G401 (cell line): ENCODE results near the gene CAMSAP3. TPM values are rescaled to one million over a fixed set of nuclear protein-coding genes. Genes with fewer than 3 reads are reported as not detected.

Experiments
- DNase-seq: peaks from one replicate; pipeline ENCODE4 v3.0.0-alpha.2; 2015; ENCODE audit warnings: low spot score
- in situ Hi-C: cut with HindIII; loops from 2 replicates; pipeline ENCODE4 v1.10.0; 2016; ENCODE audit warnings: low sequenced_read_pairs, mixed read lengths
- total RNA-seq: library from RNA; depleted of rRNA; stranded (reverse); fragments of >200 nt; shearing (Covaris generic); gene quantifications from 2 replicates; pipeline ENCODE4 v1.2.3, GENCODE V29; 2014; rRNA removed

The CAMSAP3 gene, protein sequence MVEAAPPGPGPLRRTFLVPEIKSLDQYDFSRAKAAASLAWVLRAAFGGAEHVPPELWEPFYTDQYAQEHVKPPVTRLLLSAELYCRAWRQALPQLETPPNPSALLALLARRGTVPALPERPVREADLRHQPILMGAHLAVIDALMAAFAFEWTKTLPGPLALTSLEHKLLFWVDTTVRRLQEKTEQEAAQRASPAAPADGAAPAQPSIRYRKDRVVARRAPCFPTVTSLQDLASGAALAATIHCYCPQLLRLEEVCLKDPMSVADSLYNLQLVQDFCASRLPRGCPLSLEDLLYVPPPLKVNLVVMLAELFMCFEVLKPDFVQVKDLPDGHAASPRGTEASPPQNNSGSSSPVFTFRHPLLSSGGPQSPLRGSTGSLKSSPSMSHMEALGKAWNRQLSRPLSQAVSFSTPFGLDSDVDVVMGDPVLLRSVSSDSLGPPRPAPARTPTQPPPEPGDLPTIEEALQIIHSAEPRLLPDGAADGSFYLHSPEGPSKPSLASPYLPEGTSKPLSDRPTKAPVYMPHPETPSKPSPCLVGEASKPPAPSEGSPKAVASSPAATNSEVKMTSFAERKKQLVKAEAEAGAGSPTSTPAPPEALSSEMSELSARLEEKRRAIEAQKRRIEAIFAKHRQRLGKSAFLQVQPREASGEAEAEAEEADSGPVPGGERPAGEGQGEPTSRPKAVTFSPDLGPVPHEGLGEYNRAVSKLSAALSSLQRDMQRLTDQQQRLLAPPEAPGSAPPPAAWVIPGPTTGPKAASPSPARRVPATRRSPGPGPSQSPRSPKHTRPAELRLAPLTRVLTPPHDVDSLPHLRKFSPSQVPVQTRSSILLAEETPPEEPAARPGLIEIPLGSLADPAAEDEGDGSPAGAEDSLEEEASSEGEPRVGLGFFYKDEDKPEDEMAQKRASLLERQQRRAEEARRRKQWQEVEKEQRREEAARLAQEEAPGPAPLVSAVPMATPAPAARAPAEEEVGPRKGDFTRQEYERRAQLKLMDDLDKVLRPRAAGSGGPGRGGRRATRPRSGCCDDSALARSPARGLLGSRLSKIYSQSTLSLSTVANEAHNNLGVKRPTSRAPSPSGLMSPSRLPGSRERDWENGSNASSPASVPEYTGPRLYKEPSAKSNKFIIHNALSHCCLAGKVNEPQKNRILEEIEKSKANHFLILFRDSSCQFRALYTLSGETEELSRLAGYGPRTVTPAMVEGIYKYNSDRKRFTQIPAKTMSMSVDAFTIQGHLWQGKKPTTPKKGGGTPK
- 3.3 and 4.8 TPM in 2 replicates for total RNA-seq

DNA sequence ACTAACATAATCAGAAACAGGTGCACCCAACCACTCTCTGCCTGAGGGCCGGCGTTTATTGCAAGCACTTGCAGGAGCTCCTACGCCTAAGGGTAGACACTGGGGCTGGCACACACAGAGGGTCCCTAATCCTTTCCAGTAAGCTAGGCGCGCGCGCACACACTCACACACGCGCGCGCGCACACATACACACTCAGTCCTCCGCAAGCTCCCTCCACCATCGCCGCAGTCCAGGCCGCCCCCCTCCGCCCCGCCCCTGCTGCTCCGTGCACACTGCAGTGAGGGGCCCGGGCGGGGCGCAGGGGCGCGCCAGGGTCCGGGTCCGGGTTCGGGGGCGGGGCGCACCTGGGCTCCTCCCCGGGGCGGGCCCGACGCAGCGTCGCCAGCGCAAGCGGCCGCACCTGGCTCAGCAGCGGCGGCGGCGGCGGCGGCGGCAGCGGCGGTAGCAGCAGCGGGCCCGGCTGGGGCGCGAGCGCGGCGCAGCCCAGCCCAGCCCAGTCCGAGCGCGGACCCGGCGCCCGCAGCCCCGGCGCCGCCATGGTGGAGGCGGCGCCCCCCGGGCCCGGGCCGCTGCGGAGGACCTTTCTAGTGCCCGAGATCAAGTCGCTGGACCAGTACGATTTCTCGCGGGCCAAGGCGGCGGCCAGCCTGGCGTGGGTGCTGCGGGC lies at the start of gene CAMSAP3:
Gene CAMSAP3, plus strand, starts transcription at position 398 of the 668 bp plus-strand sequence. Its CDS starts 140 bp downstream, at position 538.
- in situ Hi-C loops = no loop called here
- DNase-seq = peak; percentile 66

- in situ Hi-C loops = no loop called here
- DNase-seq = no peak
These were observed 49.8 kb upstream of the CAMSAP3 start for GRCh38 chr19:7545904-7546303.

DNA sequence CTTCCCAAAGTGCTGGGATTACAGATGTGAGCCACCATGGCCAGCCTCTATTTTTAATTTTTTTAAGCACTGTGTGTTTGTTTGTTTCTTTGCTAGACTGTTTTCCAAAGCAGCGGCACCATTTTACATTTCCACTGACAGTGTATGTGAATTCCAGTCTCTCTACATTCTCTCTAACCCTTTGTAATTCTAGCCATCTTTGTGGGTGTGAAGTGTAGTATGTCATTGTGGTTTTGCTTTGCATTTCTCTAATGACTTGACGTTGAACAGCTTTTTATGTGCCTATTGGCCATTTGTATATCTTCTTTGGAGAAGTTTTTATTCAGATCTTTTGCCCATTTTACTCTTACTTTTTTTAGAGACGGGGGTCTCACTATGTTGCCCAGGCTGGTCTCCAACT lies 48.5 kb upstream of the CAMSAP3 start:
- in situ Hi-C loops = no loop called here
- DNase-seq = no peak

DNA sequence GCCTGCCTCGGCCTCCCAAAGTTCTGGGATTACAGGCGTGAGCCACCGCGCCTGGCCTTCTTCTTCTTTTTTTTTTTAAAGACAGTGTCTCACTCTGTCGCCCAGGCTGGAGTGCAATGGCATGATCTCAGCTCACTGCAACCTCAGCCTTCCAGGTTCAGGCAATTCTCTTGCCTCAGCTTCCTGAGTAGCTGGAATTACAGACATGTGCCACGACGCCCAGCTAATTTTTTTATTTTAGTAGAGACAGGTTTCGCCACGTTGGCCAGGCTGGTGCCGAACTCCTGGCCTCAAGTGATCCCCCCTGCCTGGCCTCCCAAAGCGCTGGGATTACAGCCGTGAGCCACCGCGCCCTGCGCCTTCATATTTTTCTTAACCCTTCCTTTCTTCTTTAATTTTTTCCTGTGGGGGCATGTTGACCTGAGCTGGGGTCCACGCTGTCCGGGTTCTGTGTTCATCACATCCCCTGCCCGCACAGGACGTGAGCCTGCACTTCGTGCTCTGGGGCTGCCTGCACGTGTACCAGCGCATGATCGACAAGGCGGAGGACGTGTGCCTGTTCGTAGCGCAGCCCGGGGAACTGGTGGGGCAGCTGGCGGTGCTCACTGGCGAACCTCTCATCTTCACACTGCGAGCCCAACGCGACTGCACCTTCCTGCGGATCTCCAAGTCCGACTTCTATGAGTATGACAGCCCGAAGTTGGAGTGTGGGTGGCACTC lies 46.1 kb upstream of the CAMSAP3 start:
- DNase-seq = no peak
- in situ Hi-C loops = no loop called here

DNA sequence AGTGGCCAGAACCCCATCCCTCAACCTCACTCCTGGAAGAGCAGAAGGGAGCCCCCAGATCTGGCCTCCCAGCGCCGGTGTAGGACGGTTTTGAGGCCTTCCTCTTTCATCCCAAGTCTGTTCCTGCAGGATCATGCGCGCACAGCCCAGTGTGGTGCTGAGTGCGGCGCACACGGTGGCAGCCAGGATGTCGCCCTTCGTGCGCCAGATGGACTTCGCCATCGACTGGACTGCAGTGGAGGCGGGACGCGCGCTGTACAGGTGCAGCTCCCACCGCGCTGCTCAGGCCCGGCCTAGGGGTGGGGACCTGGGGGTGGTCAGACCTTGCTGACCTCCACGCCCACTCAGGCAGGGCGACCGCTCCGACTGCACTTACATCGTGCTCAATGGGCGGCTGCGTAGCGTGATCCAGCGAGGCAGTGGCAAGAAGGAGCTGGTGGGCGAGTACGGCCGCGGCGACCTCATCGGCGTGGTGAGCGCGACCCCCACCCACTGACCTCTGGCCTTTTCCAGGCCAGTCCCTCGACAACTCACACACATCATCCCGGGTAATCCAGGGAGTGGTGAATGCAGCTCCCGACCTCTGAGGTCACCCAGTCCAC lies 45.4 kb upstream of the CAMSAP3 start:
- in situ Hi-C loops = no loop called here
- DNase-seq = no peak

- in situ Hi-C loops = no loop called here
- peak; percentile 97 for DNase-seq
These were observed 44.5 kb upstream of the CAMSAP3 start for GRCh38 chr19:7550987-7551761.

DNA sequence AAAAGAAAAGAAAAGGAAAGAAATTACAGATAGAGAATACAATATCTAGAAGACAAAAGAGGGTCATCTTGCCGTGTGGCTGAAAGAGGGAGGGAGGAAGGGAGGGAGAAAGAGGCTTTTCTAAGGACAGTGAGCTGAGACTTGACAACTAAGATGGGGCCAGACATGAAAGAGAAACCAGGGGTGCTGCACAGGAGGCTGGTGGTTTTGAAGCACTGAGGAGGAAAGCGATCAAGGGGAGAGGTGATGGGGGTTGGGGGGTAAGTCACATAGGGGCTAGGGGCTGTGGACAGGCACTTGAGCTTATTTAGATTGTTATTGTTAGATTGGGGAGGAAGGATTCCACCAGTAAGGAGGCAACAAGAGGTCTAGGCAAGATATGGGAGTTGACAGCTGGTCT lies 42.9 kb upstream of the CAMSAP3 start:
- in situ Hi-C loops = no loop called here
- no peak for DNase-seq

DNA sequence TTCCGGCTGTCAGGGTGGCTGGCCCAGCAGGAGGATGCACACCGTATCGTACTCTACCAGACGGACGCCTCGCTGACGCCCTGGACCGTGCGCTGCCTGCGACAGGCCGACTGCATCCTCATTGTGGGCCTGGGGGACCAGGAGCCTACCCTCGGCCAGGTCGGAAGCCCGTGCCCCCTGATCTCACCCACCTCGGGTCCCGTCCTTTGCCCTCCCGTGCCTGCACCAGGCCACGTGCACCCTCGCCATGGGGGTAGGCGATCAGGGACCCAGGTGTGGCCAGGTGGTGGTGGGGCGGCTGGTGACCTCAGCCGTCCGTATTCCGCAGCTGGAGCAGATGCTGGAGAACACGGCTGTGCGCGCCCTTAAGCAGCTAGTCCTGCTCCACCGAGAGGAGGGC lies 41.1 kb upstream of the CAMSAP3 start:
- in situ Hi-C loops = no loop called here

GRCh38 chr19:7554990-7555864 lies 40.4 kb upstream of the CAMSAP3 start:
- in situ Hi-C loops = no loop called here
- DNase-seq = no peak

More for the DNA sequence above, 41.1 kb upstream of the CAMSAP3 start:
- no peak for DNase-seq

DNA sequence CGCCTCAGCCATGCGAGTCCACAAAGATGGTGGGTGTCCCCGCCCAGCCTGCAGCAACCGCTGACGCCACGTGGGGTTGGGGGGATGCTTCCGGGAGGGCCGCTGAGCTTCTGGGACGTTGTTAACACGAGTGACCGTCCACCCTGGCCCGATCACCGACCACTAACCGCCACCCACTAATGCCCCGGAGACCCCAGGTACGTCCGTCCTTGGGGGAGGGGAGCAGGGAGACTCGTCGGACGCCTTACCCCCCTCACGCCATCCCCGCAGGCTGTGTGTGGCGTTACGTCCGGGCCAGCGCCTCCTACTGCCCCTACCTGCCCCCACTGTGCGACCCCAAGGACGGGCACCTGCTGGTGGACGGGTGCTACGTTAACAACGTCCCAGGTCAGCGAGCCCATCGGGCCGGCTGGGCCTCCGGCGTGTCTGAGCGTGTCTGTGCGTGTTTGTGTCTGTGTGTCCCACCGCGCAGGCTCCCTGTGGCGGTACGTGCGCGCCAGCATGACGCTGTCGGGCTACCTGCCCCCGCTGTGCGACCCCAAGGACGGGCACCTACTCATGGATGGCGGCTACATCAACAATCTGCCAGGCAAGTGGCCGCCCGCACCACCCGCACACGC lies 38.9 kb upstream of the CAMSAP3 start:
- DNase-seq = no peak
- in situ Hi-C loops = no loop called here

- in situ Hi-C loops = no loop called here
These were observed 37.0 kb upstream of the CAMSAP3 start for GRCh38 chr19:7558667-7559066.

GRCh38 chr19:7559102-7559501 lies 36.6 kb upstream of the CAMSAP3 start:
- DNase-seq = no peak
- in situ Hi-C loops = no loop called here

More at GRCh38 chr19:7558667-7559066, 37.0 kb upstream of the CAMSAP3 start:
- DNase-seq = no peak

- in situ Hi-C loops = no loop called here
- no peak for DNase-seq
These were observed 35.4 kb upstream of the CAMSAP3 start for GRCh38 chr19:7560255-7560654.

DNA sequence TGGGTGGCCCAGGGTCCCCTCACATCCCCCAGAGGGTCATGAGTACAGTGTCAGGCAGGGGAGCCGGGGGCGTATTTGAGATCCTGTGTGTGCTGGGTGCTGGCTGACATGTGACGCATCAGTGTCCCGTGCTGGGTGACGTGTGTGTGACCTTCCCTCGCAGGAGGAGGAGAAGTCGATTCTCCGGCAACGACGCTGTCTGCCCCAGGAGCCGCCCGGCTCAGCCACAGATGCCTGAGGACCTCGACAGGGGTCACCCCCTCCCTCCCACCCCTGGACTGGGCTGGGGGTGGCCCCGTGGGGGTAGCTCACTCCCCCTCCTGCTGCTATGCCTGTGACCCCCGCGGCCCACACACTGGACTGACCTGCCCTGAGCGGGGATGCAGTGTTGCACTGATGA lies 34.3 kb upstream of the CAMSAP3 start:
- no peak for DNase-seq
- in situ Hi-C loops = no loop called here

DNA sequence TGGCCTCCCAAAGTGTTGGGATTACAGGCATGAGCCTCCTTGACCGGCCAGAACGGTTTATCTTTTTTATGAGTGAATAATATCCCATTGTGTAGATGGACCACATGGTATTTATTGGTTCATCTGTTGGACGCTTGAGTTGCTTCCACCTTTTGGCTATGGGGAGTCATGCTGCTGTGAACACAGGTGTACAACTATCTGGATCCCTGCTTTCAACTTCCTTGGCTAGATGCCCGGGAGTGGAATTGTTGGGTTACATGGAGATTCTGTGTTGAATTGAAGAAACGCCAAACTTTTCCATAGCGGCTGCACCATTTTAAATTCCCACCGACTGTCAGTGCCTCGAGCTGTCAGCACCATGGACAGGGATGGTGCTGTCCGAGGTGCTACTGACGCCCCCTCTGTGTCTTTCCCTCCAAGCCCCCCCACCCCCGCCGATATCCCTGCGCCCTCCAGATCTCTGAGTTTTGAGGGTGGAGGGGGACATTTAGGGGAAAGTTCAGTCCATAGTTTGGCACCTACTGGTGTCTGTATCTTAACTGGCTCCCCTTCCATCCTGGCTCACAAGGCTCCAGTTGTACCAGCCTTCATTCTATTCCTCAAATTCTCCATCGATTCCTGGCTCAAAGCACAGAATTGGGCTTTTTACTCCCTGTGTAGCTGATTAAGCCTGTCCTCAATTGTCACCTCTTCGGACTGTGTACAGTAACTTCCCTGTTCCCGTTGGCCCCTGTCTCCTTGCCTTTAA lies 32.8 kb upstream of the CAMSAP3 start:
- in situ Hi-C loops = no loop called here
- no peak for DNase-seq
